Sigmoid colon (tissue), 3 donors: ENCODE measurements around the gene SP140L.

Source experiments
- POLR2A ChIP-seq, 2 donors: fragments of 450-650 bp; IDR thresholded peaks; one replicate each; pipeline ENCODE4 v1.6.1; 2016; ENCODE audit warnings: antibody characterized with exemption in 2 of 2, mild to moderate bottlenecking in 2 of 2, moderate library complexity in 2 of 2
- TF ChIP-seq, protein P1 (sequence below), 4 experiments: fragments of 450-650 bp in 3 of 4; fragments of 200-600 bp in 1 of 4; IDR thresholded peaks; one replicate each; pipeline ENCODE4 v1.5.1; 2016 to 2019; ENCODE audit warnings: antibody characterized with exemption in 4 of 4, mild to moderate bottlenecking in 3 of 4, moderate library complexity in 2 of 4

- TF ChIP-seq, protein P1, sequence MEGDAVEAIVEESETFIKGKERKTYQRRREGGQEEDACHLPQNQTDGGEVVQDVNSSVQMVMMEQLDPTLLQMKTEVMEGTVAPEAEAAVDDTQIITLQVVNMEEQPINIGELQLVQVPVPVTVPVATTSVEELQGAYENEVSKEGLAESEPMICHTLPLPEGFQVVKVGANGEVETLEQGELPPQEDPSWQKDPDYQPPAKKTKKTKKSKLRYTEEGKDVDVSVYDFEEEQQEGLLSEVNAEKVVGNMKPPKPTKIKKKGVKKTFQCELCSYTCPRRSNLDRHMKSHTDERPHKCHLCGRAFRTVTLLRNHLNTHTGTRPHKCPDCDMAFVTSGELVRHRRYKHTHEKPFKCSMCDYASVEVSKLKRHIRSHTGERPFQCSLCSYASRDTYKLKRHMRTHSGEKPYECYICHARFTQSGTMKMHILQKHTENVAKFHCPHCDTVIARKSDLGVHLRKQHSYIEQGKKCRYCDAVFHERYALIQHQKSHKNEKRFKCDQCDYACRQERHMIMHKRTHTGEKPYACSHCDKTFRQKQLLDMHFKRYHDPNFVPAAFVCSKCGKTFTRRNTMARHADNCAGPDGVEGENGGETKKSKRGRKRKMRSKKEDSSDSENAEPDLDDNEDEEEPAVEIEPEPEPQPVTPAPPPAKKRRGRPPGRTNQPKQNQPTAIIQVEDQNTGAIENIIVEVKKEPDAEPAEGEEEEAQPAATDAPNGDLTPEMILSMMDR (IDR thresholded peaks at IDR 0.05): no peak
- TF ChIP-seq POLR2A (IDR thresholded peaks at IDR 0.05): no peak
These were observed 116.5 kb downstream of the SP140L start for GRCh38 chr2:230443541-230443940.
